HG03442 (cell line): ENCODE results near the gene TENM4.

Experiments used
- ATAC-seq: cut with Tn5 transposase; IDR thresholded peaks from one replicate; pipeline ENCODE4 v1.9.1; 2021; ENCODE audit warnings: mild to moderate bottlenecking, moderate library complexity; ENCODE audit not compliant: unreplicated experiment

TENM4 gene

GRCh38 chr11:79422866-79423265 is 18.0 kb downstream of the TENM4 start:
- no peak for ATAC-seq

DNA sequence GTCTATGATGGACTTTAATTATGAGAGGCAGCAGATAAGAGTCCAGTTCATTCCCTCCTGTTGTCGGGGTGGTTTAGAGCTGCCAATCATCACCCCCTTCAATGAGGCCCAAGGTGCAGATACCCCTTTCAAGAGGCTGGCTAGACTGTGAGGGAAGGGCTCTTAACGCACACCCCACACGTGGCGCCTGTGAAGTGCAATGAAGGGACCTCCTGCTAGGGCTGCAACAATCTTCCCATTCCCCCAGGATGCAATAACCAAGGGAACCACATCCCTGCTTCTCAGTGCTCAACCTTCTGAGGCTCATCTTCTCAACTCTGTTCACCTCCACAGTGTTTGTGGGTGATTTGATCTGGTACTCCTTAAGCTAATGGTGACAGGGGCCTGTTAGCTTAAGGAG is 19.0 kb downstream of the TENM4 start:
- ATAC-seq = no peak

DNA sequence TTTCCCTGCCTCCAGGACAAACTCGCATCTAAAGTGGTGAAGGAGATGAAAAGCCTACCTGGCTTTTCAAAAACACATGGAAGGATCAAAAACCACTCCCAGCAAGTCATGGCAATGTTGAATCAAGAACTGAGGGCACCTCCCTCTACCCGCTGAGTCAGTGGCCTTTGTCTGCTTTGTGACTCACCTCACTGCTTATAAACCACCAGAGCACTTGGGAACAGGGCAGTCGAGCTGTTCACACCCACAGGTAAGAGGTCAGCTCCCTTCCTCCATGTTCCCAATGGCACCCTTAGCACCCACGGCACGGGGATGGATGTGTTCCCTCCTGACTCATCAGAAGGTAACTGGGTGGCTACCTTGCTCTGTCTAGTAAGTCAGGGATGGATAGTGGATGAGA is 21.7 kb downstream of the TENM4 start:
- no peak for ATAC-seq

GRCh38 chr11:79418241-79418640 is 22.6 kb downstream of the TENM4 start:
- no peak for ATAC-seq

DNA sequence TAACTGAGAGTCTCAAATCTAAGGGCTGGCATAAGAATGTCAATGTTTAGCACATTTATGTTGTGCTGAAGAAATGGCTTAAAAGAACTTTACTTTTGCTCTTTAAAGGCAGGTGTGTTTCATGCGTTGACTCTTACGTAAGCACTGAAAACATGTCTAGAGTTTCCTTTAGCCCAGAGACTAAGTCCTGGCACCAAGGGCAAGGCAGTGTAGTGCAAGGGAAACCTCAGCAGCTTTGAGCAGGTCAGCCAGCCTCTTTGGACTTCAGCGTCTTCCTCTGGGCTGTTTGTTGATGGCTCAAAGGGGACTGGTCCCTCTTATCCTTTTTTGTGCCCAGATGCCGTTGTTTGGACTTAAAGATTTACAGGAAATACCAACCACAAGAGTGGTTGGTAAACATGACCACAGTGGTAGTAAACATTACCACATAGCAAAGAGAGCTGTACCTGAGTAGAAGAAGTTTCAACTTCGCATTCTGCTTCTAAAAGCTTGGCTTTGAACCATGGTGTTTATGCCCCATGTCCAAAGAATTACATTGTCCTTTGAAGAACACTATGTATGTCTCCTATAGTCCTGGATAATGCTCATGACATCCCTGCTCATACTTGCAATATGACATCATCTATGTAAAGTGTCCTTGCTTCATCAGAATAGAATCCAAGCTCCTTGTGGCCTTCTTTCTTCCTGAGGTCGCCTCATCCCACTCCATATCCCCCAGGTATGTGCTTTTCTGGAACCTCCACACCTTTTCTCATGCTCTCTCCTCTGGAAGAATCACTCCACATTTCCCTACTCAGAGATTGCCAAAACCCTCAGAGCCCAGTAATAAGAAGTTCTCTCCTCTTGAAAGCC is 23.5 kb downstream of the TENM4 start:
- ATAC-seq = no peak

- ATAC-seq = no peak
Observed at GRCh38 chr11:79415912-79416311, 24.9 kb downstream of the TENM4 start.

- ATAC-seq = no peak
Observed at GRCh38 chr11:79415411-79415810, 25.4 kb downstream of the TENM4 start.

GRCh38 chr11:79414644-79415317 is 26.0 kb downstream of the TENM4 start:
- ATAC-seq = no peak

DNA sequence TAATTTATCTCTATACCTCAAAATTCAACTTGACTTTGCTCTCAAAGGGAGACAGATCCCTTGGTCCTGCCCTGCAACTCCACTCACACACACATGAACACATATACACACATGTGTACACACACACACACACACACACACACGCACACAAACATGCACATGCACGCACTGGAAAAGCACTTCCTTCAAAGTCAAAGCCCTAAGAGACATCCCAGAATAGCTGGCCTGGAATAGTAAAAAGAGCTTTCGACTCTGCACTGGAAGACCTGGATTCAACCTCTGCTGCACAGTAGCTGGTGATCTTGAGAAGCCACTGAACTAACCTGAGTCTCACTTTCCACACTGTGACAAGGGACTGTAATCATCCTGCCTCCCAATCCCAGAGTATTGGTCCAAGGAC is 26.8 kb downstream of the TENM4 start:
- ATAC-seq = no peak

DNA sequence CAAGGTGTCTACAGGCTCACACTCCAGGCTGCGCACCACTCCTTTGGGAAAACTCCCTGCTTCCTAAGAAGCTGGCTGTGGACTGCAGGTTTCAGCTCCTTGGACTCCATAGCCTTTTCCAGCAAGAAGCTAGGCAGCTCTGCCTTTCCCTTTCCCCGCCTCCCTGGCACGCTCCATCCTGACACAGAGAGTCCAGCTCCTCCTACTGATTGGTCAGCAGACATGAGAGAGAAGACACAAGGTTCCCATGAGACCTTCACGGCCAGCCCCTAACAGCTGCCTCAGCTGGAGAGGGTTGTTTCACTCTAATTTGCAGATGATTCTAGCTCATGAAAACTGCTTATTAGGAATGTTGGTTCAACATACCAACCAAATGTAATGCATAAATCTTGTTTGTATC is 27.6 kb downstream of the TENM4 start:
- ATAC-seq = no peak

DNA sequence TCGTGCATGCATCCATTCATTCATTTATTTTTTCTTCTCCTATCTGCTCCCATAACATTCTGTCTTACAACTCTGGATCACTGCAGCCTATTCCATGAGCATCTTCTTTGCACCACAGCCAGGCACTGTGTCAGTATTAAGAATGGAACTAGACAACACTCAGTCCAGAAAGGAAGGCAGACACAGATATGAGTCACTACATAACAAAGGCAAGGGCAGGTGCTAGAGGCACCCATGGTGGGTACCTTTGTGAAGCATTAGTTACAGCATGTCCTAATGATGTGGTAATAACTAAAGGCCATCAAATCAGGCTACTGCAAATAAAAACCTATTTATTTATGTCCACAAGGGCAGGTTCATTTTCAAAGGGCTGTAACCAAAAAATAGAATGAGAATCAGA is 28.1 kb downstream of the TENM4 start:
- ATAC-seq = no peak

GRCh38 chr11:79409330-79409729 is 31.5 kb downstream of the TENM4 start:
- no peak for ATAC-seq

DNA sequence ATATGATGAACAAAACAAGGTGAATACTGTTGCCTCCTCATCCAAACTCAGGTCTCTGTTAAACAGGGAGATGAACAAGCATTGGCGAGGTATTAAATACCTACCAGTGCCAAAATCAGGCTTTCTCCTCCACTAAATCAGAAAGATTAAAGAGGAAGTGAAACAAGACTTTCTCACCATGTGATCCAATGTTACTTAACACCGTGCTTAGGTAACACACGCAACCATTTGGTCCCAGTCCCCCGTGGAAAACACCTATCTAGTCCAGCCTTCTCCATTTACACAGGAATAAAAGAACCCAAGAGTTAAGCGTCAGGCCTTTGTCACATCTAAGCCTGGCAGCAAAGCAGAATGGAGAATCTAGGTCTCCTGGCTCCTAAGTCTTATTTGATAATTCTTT is 34.5 kb downstream of the TENM4 start:
- ATAC-seq = peak; percentile 94

DNA sequence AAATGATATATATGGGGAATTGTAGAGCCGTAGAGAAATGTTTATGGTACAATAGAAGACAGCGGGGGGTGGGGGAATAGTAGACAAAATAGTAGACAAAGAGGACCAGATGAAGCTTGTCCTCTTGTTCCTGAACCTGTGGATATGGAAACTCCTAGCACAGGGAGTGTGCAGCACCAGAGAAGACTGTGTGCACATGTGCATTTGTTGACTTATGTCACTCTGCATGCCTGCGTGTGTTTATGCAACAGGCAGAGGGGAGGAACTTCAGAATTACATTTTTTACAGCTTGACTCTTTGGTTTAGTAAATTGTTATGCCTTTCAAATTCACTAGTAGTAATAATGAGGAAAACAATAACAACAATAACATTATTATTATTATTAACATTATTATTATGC is 36.0 kb downstream of the TENM4 start:
- ATAC-seq = no peak

DNA sequence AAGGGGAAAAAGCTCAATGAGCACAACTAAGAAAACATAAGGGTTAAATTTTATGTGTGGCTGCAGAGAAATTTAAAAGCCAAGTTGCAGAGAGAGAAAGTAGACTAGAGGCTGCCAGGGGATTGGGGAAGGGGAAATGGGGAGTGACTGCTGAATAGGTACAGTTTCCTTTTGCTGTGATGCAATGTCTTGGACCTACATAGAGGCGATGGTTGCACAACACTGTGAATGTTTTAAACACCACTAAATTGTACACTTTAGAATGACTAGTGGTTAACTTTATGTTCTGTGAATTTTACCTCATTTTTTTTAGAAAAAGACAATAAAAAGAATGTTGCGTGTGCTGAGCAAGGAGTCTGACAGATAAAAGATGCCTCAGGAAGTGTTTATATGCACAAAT is 36.5 kb downstream of the TENM4 start:
- ATAC-seq = no peak

DNA sequence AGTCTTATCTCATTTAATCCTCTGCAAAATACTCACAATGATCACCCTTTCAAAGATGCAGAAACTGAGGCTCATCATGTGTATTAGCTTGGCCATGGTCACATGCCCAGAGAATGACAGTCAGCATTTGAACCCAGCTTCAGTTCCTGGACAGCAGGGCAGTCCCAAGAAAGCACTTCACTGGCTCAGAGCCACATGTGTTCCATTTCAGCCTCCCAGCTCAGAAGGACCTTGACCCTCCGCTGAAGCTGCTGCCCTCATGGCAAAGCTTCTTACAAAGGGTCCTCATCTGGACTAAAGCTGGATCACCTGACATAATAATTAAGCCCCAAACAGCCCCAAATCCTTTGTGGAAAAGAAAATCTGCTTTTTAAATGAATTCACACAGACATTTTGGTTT is 37.0 kb downstream of the TENM4 start:
- no peak for ATAC-seq

- ATAC-seq = no peak
Observed at GRCh38 chr11:79402912-79403311, 37.9 kb downstream of the TENM4 start.

- peak; percentile 86 for ATAC-seq
Observed at GRCh38 chr11:79400717-79401330, 40.0 kb downstream of the TENM4 start.

- ATAC-seq = no peak
Observed at GRCh38 chr11:79400206-79400605, 40.6 kb downstream of the TENM4 start.

GRCh38 chr11:79397252-79397651 is 43.6 kb downstream of the TENM4 start:
- ATAC-seq = no peak

- no peak for ATAC-seq
Observed at GRCh38 chr11:79396674-79397073, 44.2 kb downstream of the TENM4 start.

DNA sequence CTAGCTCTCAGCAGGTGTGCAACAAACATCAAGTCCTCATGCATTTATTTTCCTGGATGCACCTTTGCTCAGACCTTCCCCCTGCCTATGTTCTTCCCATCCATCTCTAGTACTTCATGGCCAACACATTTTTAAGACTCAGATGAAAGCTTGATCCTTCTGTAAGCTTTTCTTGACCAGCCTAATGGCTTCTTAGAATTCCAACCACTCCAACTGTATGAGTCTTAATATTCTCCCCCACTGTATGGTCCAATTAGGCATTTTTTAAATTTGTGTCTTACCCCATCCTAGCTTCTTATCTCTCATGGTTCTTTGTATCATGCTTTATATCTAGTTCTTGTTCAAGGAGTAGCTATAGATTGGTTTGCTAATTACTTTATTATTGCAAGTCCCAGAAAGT is 44.8 kb downstream of the TENM4 start:
- ATAC-seq = no peak
